HepG2 (cell line): ENCODE measurements around the gene SLC4A2. TPM values are rescaled to one million over a fixed set of nuclear protein-coding genes. Genes with fewer than 3 reads are reported as not detected.

Source experiments
- AKAP8 ChIP-seq: sonication (generic); formaldehyde crosslinking; IDR thresholded peaks from 2 replicates; pipeline ENCODE4 v1.5.1; 2020; ENCODE audit warnings: mild to moderate bottlenecking, missing genetic modification reagents
- ARID4A ChIP-seq: sonication (generic); formaldehyde crosslinking; IDR thresholded peaks from 2 replicates; pipeline ENCODE4 v1.5.0; 2020; ENCODE audit warnings: mild to moderate bottlenecking, missing genetic modification reagents, borderline replicate concordance
- ARNTL ChIP-seq: sonication (generic); formaldehyde crosslinking; IDR thresholded peaks from 2 replicates; pipeline ENCODE4 v1.4.0; 2020; ENCODE audit warnings: mild to moderate bottlenecking, missing genetic modification reagents
- BCL6 ChIP-seq: IDR thresholded peaks from 2 replicates; pipeline ENCODE4 v1.6.1; 2016; ENCODE audit warnings: missing genetic modification reagents, missing compliant biosample characterization
- FOXJ3 ChIP-seq: sonication (generic); formaldehyde crosslinking; IDR thresholded peaks from 2 replicates; pipeline ENCODE4 v1.4.0; 2020; ENCODE audit warnings: missing genetic modification reagents, mild to moderate bottlenecking, borderline replicate concordance
- GLI4 ChIP-seq: sonication (generic); formaldehyde crosslinking; IDR thresholded peaks from 2 replicates; pipeline ENCODE4 v1.5.1; 2020; ENCODE audit warnings: missing genetic modification reagents, mild to moderate bottlenecking, moderate library complexity, borderline replicate concordance
- HIVEP1 ChIP-seq: sonication (generic); formaldehyde crosslinking; IDR thresholded peaks from 2 replicates; pipeline ENCODE4 v1.4.0; 2020; ENCODE audit warnings: mild to moderate bottlenecking, missing genetic modification reagents
- HNRNPK ChIP-seq: fragments of 200-400 bp; formaldehyde crosslinking; IDR thresholded peaks from 2 replicates; pipeline ENCODE4 v1.6.1; 2018; ENCODE audit warnings: low read length, low read depth, moderate library complexity, mild to moderate bottlenecking; ENCODE audit not compliant: poor library complexity, severe bottlenecking
- HNRNPUL1 ChIP-seq: fragments of 200-400 bp; formaldehyde crosslinking; IDR thresholded peaks from 2 replicates; pipeline ENCODE4 v1.6.1; 2017; ENCODE audit warnings: low read depth, mild to moderate bottlenecking, low read length, moderate library complexity
- IRX3 ChIP-seq: sonication (generic); formaldehyde crosslinking; IDR thresholded peaks from 2 replicates; pipeline ENCODE4 v1.8.1; 2023; ENCODE audit warnings: mild to moderate bottlenecking, low read depth, missing genetic modification reagents, borderline replicate concordance
- MEIS2 ChIP-seq: sonication (generic); formaldehyde crosslinking; IDR thresholded peaks from 2 replicates; pipeline ENCODE4 v1.9.0; 2021; ENCODE audit warnings: mild to moderate bottlenecking, missing genetic modification reagents
- TEF ChIP-seq: sonication (generic); formaldehyde crosslinking; IDR thresholded peaks from 2 replicates; pipeline ENCODE4 v1.5.0; 2020; ENCODE audit warnings: missing genetic modification reagents
- THAP11 ChIP-seq: IDR thresholded peaks from 2 replicates; pipeline ENCODE4 v1.6.1; 2016; ENCODE audit warnings: missing biosample characterization, missing genetic modification reagents
- ZNF639 ChIP-seq: conservative IDR thresholded peaks from 2 replicates; pipeline ENCODE4 v1.6.1; 2018; ENCODE audit warnings: missing genetic modification reagents
- ZNF678 ChIP-seq: sonication (generic); formaldehyde crosslinking; IDR thresholded peaks from 2 replicates; pipeline ENCODE4 v1.4.0; 2020; ENCODE audit warnings: mild to moderate bottlenecking, missing genetic modification reagents
- ZNF687 ChIP-seq: sonication (generic); formaldehyde crosslinking; IDR thresholded peaks from 2 replicates; pipeline ENCODE4 v1.5.1; 2020; ENCODE audit warnings: mild to moderate bottlenecking, missing genetic modification reagents, moderate library complexity
- ZNF737 ChIP-seq: sonication (generic); formaldehyde crosslinking; IDR thresholded peaks from 2 replicates; pipeline ENCODE4 v1.5.0; 2020; ENCODE audit warnings: missing genetic modification reagents, mild to moderate bottlenecking, borderline replicate concordance
- ZSCAN21 ChIP-seq: sonication (generic); formaldehyde crosslinking; IDR thresholded peaks from 2 replicates; pipeline ENCODE4 v1.8.0; 2022; ENCODE audit warnings: mild to moderate bottlenecking, missing genetic modification reagents, moderate library complexity, borderline replicate concordance
- polyA plus RNA-seq, 8 experiments: library from polyadenylated mRNA; depleted of rRNA in 3 of 8; stranded (reverse) in 7 of 8; unstranded in 1 of 8; fragments of >200 nt; fragmentation: Illumina TruSeq in 4 of 8; extraction: Trizol in 4 of 8; gene quantifications; 2 replicates each; pipeline versions ENCODE4 v1.2.1 to v1.2.3, GENCODE V29; 2011 to 2016; ENCODE audit warnings: low read depth in 4 of 8, missing spikeins in 1 of 8, mixed read lengths in 1 of 8; ENCODE audit not compliant: insufficient read depth in 1 of 8
- total RNA-seq, 5 experiments: library from RNA; depleted of rRNA; stranded (reverse); fragments of >200 nt; fragmentation: Illumina TruSeq; extraction: Trizol; gene quantifications; 2 replicates each; pipeline ENCODE4 v1.2.3, GENCODE V29; 2016; ENCODE audit warnings: low read depth in 1 of 5

SLC4A2 gene
- total and polyA plus RNA-seq, 2 of the 13 experiments (the other 11 are each of a cell fraction or from before 2014, with no cell fraction given): 51.9 to 73.4 TPM

- TF ChIP-seq MEIS2 (CRISPR knock-in tag): peak; percentile 43; the same call in 1 of the 2 replicates
- peak; percentile 74 for TF ChIP-seq HNRNPK
- peak; percentile 83 for TF ChIP-seq ZNF687 (CRISPR knock-in tag)
- peak; percentile 95 for TF ChIP-seq THAP11 (CRISPR knock-in tag)
- TF ChIP-seq GLI4 (CRISPR knock-in tag): no peak
- no peak; the same call in 1 of the 2 replicates for TF ChIP-seq HIVEP1 (CRISPR knock-in tag)
- peak; percentile 86 for TF ChIP-seq ARID4A (CRISPR knock-in tag)
- TF ChIP-seq HNRNPUL1: 0 out of 2 replicates have a peak, but pooled peaks have one; percentile 36
- TF ChIP-seq AKAP8 (CRISPR knock-in tag): peak; percentile 76
- peak; percentile 10; the same call in 1 of the 2 replicates for TF ChIP-seq TEF
- 0 out of 2 replicates have a peak, but pooled peaks have one; percentile 15 for TF ChIP-seq BCL6 (CRISPR knock-in tag)
- TF ChIP-seq ZSCAN21 (CRISPR knock-in tag): peak; percentile 68; the same call in 1 of the 2 replicates
- peak; percentile 49; the same call in 1 of the 2 replicates for TF ChIP-seq ARNTL
- 0 out of 2 replicates have a peak, but pooled peaks have one; percentile 11 for TF ChIP-seq ZNF639 (CRISPR knock-in tag)
- no peak for TF ChIP-seq FOXJ3 (CRISPR knock-in tag)
- TF ChIP-seq ZNF737 (CRISPR knock-in tag): no peak
- TF ChIP-seq ZNF678 (CRISPR knock-in tag): peak; percentile 59; the same call in 1 of the 2 replicates
- TF ChIP-seq IRX3 (CRISPR knock-in tag): peak; percentile 68; the same call in 1 of the 2 replicates
These were observed 21.3 kb downstream of the SLC4A2 start, which contains the start of gene FASTK (continued) for GRCh38 chr7:151080522-151081169.
